Esophagus squamous epithelium (tissue), 5 donors: Measurements from ENCODE around the gene RNF146. TPM values are rescaled to one million over a fixed set of nuclear protein-coding genes. Genes with fewer than 3 reads are reported as not detected.
"Not testable (repeated sequence)": the region's sequence is repeated elsewhere in the genome, so short reads cannot be mapped to it uniquely, and the experiment has no call there.

Experiments used
- DNase-seq: peaks from one replicate; lab custom pipeline; 2025; lab: John Stamatoyannopoulos, UW
- H3K27ac ChIP-seq, 4 donors: fragments of 200-600 bp; sonication (generic); one replicate each; pipeline ENCODE4 v1.5.1; 2016 to 2019; ENCODE audit warnings: mild to moderate bottlenecking in 1 of 4
- H3K27me3 ChIP-seq, 4 donors: fragments of 200-600 bp; sonication (generic); 1 replicate in 3 of 4; 2 replicates in 1 of 4; pipeline versions ENCODE4 v1.5.1 to v1.6.0; 2017 to 2021; ENCODE audit warnings: antibody characterized with exemption in 1 of 4
- H3K36me3 ChIP-seq, 3 donors: fragments of 200-600 bp; sonication (generic); one replicate each; pipeline ENCODE4 v1.5.1; 2016 to 2019
- H3K4me1 ChIP-seq, 3 donors: fragments of 200-600 bp; sonication (generic); one replicate each; pipeline ENCODE4 v1.5.1; 2017 to 2019
- H3K4me3 ChIP-seq, 4 donors: fragments of 200-600 bp; sonication (generic); 1 replicate in 3 of 4; 2 replicates in 1 of 4; pipeline ENCODE4 v1.5.1; 2016 to 2019; ENCODE audit warnings: mild to moderate bottlenecking in 2 of 4, moderate library complexity in 1 of 4
- H3K9me3 ChIP-seq, 3 donors: fragments of 200-600 bp; sonication (generic); one replicate each; pipeline ENCODE4 v1.5.1; 2016 to 2019
- CTCF ChIP-seq, 6 experiments: fragments of 450-650 bp in 4 of 6; fragments of 200-600 bp in 2 of 6; sonication (generic) in 2 of 6; IDR thresholded peaks; one replicate each; pipeline ENCODE4 v1.5.1; 2016 to 2019; ENCODE audit warnings: antibody characterized with exemption in 6 of 6, mild to moderate bottlenecking in 4 of 6, moderate library complexity in 4 of 6
- POLR2A ChIP-seq, 4 donors: fragments of 450-650 bp; IDR thresholded peaks; one replicate each; pipeline ENCODE4 v1.6.1; 2017; ENCODE audit warnings: antibody characterized with exemption in 4 of 4, mild to moderate bottlenecking in 4 of 4, moderate library complexity in 3 of 4
- WGBS, 2 donors: methylation state at CpG; one replicate each; pipeline ENCODE4 v1.1.5; 2018; 5-methylcytosine and 5-hydroxymethylcytosine counted together
- intact Hi-C: fragments of 100-400 bp; cut with DNase I; formaldehyde crosslinking; loops from one replicate; pipeline ENCODE4 v1.15.0; 2022
- small RNA-seq, 4 donors: library from RNA; depleted of rRNA; stranded (forward); fragments of <200 nt; gene quantifications; one replicate each; pipeline ENCODE3, GENCODE V24; 2016
- total RNA-seq, 4 donors: library from RNA; depleted of rRNA; stranded (reverse); fragments of >200 nt; gene quantifications; one replicate each; pipeline ENCODE4 v1.1.0, GENCODE V29; 2016
- donor health status: DM: yes; HTN: yes; CAD: no.

The RNF146 gene
- total RNA-seq, 4 donors from 2014 or later: 19.5 to 40.6 (median 22.5) TPM

DNA sequence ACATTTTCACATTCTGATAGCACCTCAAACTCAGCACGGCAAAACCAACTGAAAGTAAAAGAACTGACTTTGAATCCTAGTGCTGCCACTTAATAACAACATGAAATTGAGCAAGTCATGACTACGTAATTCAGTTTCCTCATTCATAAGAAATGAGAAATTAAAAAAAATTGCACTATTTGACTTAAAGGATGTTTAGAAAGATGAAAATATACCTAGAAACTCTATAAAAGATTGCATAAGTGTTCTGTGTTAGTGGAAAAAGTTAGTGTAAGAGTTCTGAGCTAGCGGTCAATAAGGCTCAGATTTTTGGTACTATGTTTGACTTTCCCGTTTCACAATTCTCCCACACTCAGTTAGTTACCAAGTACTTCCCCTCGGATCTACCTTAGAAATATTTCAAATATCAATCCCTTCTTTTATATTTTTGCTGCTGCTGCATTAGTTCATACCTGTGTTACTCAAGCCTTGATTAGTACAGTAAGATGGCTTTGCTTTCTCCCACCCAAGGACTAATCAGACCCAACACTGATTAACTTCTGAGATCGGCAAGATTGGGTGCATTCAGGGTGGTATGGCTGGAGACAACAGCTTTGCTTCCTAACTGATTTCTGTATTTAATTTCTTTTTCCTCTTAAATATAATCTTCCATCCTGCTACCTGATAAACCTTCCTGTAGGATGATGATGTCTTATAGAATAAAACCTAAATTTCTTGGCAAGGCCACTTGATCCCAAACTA lies 50.9 kb downstream of the RNF146 start:
- Histone ChIP-seq H3K27ac (peak overlapping the region in 1 of 4 donors; percentile 11), H3K4me3 (no peak overlapping the region), H3K9me3 (no peaks in the 10 kb centered on the region), H3K36me3 (peaks cover 0 to 40% (median 0%) of the 10 kb centered on the region in 3 donors), H3K27me3 (no peaks in the 10 kb centered on the region), H3K4me1 (no peaks in the 10 kb centered on the region)
- 60 to 68% methylated on average over 6 of the region's 6 CpGs for WGBS, 2 donors
- DNase-seq: no peak
- TF ChIP-seq CTCF (IDR thresholded peaks at IDR 0.05): no peak
- TF ChIP-seq POLR2A (IDR thresholded peaks at IDR 0.05): no peak
- intact Hi-C loops: no loop called here

DNA sequence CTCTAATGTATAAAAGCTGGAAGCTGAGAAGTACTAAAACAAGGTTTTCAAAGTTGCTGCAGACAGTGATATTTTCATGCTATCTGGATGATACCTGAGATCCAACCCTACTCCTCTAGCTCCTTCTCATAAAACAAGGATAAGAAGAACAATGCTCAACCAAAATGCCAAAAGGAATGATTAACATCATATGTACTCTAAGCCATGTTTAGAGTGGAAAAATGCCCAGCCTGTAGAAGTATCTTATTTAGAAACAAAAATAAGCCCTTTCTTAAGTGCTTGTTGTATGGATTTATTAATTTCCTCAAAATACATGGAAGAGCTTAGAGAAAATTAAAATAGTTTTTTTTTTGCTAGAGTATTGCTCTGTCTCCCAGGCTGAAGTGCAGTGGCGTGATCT lies 53.0 kb downstream of the RNF146 start:
- TF ChIP-seq CTCF (IDR thresholded peaks at IDR 0.05): no peak
- TF ChIP-seq POLR2A (IDR thresholded peaks at IDR 0.05): no peak
- no peak for DNase-seq

GRCh38 chr6:127328043-127328609 lies 61.5 kb downstream of the RNF146 start:
- DNase-seq: no peak
- intact Hi-C loops: no loop called here
- Histone ChIP-seq H3K36me3 (peaks cover 0 to 64% (median 0%) of the 10 kb centered on the region in 3 donors), H3K27me3 (no peaks in the 10 kb centered on the region), H3K4me3 (no peak overlapping the region), H3K4me1 (no peaks in the 10 kb centered on the region), H3K9me3 (no peaks in the 10 kb centered on the region), H3K27ac (no peak overlapping the region)
- TF ChIP-seq POLR2A (IDR thresholded peaks at IDR 0.05): no peak
- no peak for TF ChIP-seq CTCF (IDR thresholded peaks at IDR 0.05)

More for the DNA sequence above, 53.0 kb downstream of the RNF146 start:
- Histone ChIP-seq H3K27me3 (no peaks in the 10 kb centered on the region), H3K4me1 (no peaks in the 10 kb centered on the region), H3K9me3 (no peaks in the 10 kb centered on the region), H3K36me3 (peaks cover 0 to 41% (median 0%) of the 10 kb centered on the region in 3 donors), H3K27ac (no peak overlapping the region), H3K4me3 (no peak overlapping the region)
- intact Hi-C loops: no loop called here
- WGBS, 2 donors: 86 to 92% methylated on average over 1 of the region's 1 CpG

- whole genome bisulfite sequencing, 2 donors: 75 to 81% methylated on average over 3 of the region's 3 CpGs
- peaks cover 0 to 34% (median 0%) of the 10 kb centered on the region in 3 donors for H3K36me3 ChIP-seq
- H3K4me3 ChIP-seq, H3K27me3 ChIP-seq, H3K9me3 ChIP-seq, H3K27ac ChIP-seq, intact Hi-C loops, H3K4me1 ChIP-seq, DNase-seq: not testable (repeated sequence)
Observed at GRCh38 chr6:127331256-127331655, 64.6 kb downstream of the RNF146 start.

DNA sequence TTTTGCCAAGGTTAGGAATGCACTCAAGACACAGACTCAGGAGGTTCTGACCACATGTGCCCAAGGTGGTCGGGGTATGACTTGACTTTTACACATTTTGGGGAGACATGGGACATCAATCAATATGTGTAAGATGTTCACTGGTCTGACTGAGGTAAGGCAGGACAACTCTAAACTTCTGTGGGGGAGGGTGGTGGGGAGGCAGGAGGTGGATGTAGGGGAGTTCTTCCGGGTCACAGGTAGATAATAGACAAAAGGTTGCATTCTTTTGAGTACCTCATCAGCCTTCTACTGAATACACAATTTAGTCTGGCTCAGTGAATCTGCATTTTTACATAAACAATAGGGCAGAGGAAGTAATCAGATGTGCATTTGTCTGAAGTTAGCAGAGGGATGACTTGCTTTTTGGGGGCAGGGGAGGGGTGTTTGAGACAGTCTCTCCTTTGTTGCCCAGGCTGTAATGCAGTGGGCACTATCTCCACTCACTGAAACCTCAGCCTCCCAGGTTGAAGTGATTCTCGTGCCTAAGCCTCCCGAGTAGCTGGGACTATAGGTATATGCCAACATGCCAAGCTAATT lies 65.8 kb downstream of the RNF146 start:
- intact Hi-C loops: no loop called here
- H3K9me3 ChIP-seq: no peaks in the 10 kb centered on the region

More for the DNA sequence above, 65.8 kb downstream of the RNF146 start:
- no peak for TF ChIP-seq POLR2A (IDR thresholded peaks at IDR 0.05)
- no peak for TF ChIP-seq CTCF (IDR thresholded peaks at IDR 0.05)
- Histone ChIP-seq H3K27ac (no peak overlapping the region), H3K27me3 (no peaks in the 10 kb centered on the region), H3K4me3 (no peak overlapping the region), H3K36me3 (peaks cover 0 to 24% (median 0%) of the 10 kb centered on the region in 3 donors), H3K4me1 (no peaks in the 10 kb centered on the region)
- WGBS, 2 donors: 54 to 62% methylated on average over 3 to 4 of the region's 4 CpGs
- DNase-seq: no peak

Small RNA genes within 50 kb of the gene (small RNA-seq; reads per million reads assigned to genes)
- gene RNA5SP217: 0 reads per million in 4 donors

Other genes with a start within 250 kb of the RNF146 start
- gene RSPO3, start 148.2 kb upstream of the RNF146 start, total RNA-seq: 1 to 10 TPM; 1.1 to 7.2 (median 4.3) TPM
- 10 to 100 TPM; 29.6 to 70.8 (median 53.5) TPM for gene ECHDC1, start 76.7 kb downstream of the RNF146 start, total RNA-seq
- 10 to 100 TPM in 1 of 4 donors, 1 to 10 TPM in 1, under 1 TPM in 2; 0.34 to 16.4 (median 2.0) TPM for gene KIAA0408, start 192.5 kb downstream of the RNF146 start, total RNA-seq